PC-9 (cell line): Measurements from ENCODE around the gene TMLHE. TPM values are rescaled to one million over a fixed set of nuclear protein-coding genes. Genes with fewer than 3 reads are reported as not detected.

ENCODE experiments used
- BruUV-seq: library from RNA; stranded (reverse); fragments of 400-500 nt; replicated peaks from 2 replicates; lab custom pipeline; 2021; lab: Mats Ljungman, UMichigan
- CTCF ChIA-PET: fragments of 300-600 bp; sonication (Branson Sonifier 250); formaldehyde crosslinking; loops from one replicate; lab custom pipeline; 2022; ENCODE audit warnings: antibody characterized with exemption; lab: Charles Lee
- POLR2A ChIA-PET: fragments of 300-600 bp; sonication (Branson Sonifier 250); formaldehyde crosslinking; loops from one replicate; lab custom pipeline; 2022; ENCODE audit warnings: antibody characterized with exemption; ENCODE audit not compliant: unreplicated experiment; lab: Charles Lee
- DNase-seq, 2 experiments: peaks; one replicate each; pipeline versions ENCODE4 v3.0.0 to v3.0.0-alpha.2; 2015 to 2022; ENCODE audit warnings: mixed read lengths in 1 of 2
- H2AFZ ChIP-seq: fragments of 200-600 bp; sonication (generic); 2 replicates; pipeline ENCODE4 v1.8.1; 2017; ENCODE audit warnings: antibody characterized with exemption
- H3F3A ChIP-seq: fragments of 200-600 bp; sonication (generic); 2 replicates; pipeline ENCODE4 v1.8.1; 2017; ENCODE audit warnings: antibody characterized with exemption, mild to moderate bottlenecking, low read depth; ENCODE audit not compliant: insufficient read depth
- H3K27ac ChIP-seq: fragments of 200-600 bp; sonication (generic); 2 replicates; pipeline ENCODE4 v1.6.1; 2016; ENCODE audit warnings: mixed run types
- H3K27me3 ChIP-seq: fragments of 200-600 bp; sonication (generic); 2 replicates; pipeline ENCODE4 v1.6.1; 2016; ENCODE audit warnings: low read depth, mixed run types; ENCODE audit not compliant: insufficient read depth
- H3K36me3 ChIP-seq: fragments of 200-600 bp; sonication (generic); 2 replicates; pipeline ENCODE4 v1.6.1; 2016; ENCODE audit warnings: low read depth, mixed run types
- H3K4me1 ChIP-seq: fragments of 200-600 bp; sonication (generic); replicated peaks from 2 replicates; pipeline ENCODE4 v1.6.1; 2016; ENCODE audit warnings: mixed run types; ENCODE audit not compliant: insufficient read depth
- H3K4me2 ChIP-seq: fragments of 200-600 bp; sonication (generic); 2 replicates; pipeline ENCODE4 v1.6.1; 2017; ENCODE audit warnings: mixed run types
- H3K4me3 ChIP-seq: fragments of 200-600 bp; sonication (generic); 2 replicates; pipeline ENCODE4 v1.6.1; 2016; ENCODE audit warnings: mixed run types
- H3K79me2 ChIP-seq: fragments of 200-600 bp; sonication (generic); 2 replicates; pipeline ENCODE4 v1.6.1; 2017; ENCODE audit warnings: low read depth, mixed run types
- H3K9me2 ChIP-seq: fragments of 200-600 bp; sonication (generic); 2 replicates; pipeline ENCODE4 v1.8.1; 2017; ENCODE audit warnings: mild to moderate bottlenecking; ENCODE audit not compliant: insufficient read depth
- H3K9me3 ChIP-seq: fragments of 200-600 bp; sonication (generic); 2 replicates; pipeline ENCODE4 v1.8.1; 2016; ENCODE audit warnings: low read depth; ENCODE audit not compliant: insufficient read depth
- H4K20me1 ChIP-seq: fragments of 200-600 bp; sonication (generic); 2 replicates; pipeline ENCODE4 v1.8.1; 2017; ENCODE audit not compliant: insufficient read depth
- EZH2 ChIP-seq: fragments of 200-600 bp; sonication (generic); IDR thresholded peaks from 2 replicates; pipeline ENCODE4 v1.8.0; 2017; ENCODE audit warnings: antibody characterized with exemption, low read depth
- intact Hi-C: fragments of 100-400 bp; cut with micrococcal nuclease; formaldehyde crosslinking; loops from one replicate; pipeline ENCODE4 v1.10.0; 2022; ENCODE audit not compliant: unreplicated experiment
- total RNA-seq: library from RNA; stranded (reverse); gene quantifications from 2 replicates; pipeline ENCODE4 v1.2.3, GENCODE V29; 2021
- TF ChIP-seq, protein P1 (sequence below): fragments of 200-600 bp; sonication (generic); conservative IDR thresholded peaks from 2 replicates; pipeline ENCODE4 v1.6.1; 2017; ENCODE audit warnings: mixed run types, antibody characterized with exemption, mild to moderate bottlenecking, moderate library complexity

TMLHE gene
- total RNA-seq, 1 experiment from 2014 or later: 37.2 TPM

DNA sequence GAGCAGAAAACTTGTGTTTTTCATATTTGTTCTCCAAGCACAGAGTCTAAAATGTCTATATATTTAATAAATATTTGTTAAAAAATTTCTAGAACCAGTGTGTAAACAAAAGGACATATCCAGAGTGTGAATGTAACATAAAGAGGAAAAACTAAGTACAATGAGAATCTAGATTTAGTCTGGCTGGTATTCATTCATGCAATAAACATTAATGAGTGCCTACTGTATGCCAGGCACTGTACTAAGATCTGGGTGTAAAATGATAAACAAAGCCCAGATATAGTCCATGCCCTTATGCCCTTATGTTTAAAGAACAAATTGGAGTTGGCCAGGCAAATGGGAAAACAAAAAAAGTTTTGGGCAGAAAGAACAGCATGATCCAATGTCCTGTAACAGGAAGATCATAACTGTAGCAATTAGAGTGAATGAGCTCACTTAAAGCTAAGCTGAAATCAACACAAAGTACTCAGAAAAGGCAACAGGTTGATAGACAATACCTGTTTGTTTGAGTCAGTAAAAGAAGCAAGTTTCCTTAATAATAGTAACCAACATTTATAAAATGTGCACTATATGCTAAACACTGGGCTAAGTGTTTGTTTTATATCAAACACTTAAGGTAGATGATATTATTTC, 1.3 kb upstream of the TMLHE start:
- POLR2A ChIA-PET: no interaction called here
- CTCF ChIA-PET: no interaction called here
- Histone ChIP-seq H3K79me2 (peaks cover 21% of the 10 kb centered on the region), H3K4me2 (no peak overlapping the region), H4K20me1 (no peaks in the 10 kb centered on the region), H3F3A (no peaks in the 10 kb centered on the region), H3K27ac (no peak overlapping the region), H3K9me3 (no peaks in the 10 kb centered on the region), H3K36me3 (no peaks in the 10 kb centered on the region), H3K4me1 (peaks cover 9% of the 10 kb centered on the region; the same call in 1 of the 2 replicates), H3K9me2 (no peaks in the 10 kb centered on the region), H2AFZ (no peak overlapping the region), H3K4me3 (no peak overlapping the region), H3K27me3 (no peaks in the 10 kb centered on the region)
- BruUV-seq: no TSS peak
- no peak for DNase-seq
- intact Hi-C loops: no loop called here
- TF ChIP-seq, protein P1, sequence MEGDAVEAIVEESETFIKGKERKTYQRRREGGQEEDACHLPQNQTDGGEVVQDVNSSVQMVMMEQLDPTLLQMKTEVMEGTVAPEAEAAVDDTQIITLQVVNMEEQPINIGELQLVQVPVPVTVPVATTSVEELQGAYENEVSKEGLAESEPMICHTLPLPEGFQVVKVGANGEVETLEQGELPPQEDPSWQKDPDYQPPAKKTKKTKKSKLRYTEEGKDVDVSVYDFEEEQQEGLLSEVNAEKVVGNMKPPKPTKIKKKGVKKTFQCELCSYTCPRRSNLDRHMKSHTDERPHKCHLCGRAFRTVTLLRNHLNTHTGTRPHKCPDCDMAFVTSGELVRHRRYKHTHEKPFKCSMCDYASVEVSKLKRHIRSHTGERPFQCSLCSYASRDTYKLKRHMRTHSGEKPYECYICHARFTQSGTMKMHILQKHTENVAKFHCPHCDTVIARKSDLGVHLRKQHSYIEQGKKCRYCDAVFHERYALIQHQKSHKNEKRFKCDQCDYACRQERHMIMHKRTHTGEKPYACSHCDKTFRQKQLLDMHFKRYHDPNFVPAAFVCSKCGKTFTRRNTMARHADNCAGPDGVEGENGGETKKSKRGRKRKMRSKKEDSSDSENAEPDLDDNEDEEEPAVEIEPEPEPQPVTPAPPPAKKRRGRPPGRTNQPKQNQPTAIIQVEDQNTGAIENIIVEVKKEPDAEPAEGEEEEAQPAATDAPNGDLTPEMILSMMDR: no peak
- TF ChIP-seq EZH2: no peak

DNA sequence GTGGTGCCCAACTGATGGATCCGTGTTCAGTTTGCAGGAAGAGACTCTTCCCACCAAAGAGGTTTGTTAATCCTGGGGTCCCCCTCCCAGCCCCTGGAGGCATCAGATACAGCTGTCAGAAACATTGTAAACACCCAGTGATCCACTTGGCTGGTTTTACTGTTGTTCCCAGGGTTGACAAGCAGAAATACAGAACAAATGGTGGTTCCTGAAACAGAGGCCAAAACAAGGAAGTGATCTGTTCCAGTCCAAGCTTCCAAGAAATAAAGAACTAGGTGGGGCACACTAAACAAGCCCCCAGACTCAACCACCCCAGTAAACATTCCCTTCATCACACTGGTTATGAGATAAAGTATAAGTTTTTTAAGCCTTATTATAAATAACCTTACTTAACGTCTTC, 1.4 kb downstream of the TMLHE start:
- Histone ChIP-seq H2AFZ (no peak overlapping the region), H3K79me2 (peaks cover 32% of the 10 kb centered on the region), H3F3A (no peaks in the 10 kb centered on the region), H4K20me1 (no peaks in the 10 kb centered on the region), H3K9me2 (no peaks in the 10 kb centered on the region), H3K4me2 (peak overlapping the region; percentile 84), H3K27me3 (no peaks in the 10 kb centered on the region), H3K4me1 (peaks cover 9% of the 10 kb centered on the region; the same call in 1 of the 2 replicates), H3K36me3 (no peaks in the 10 kb centered on the region), H3K27ac (no peak overlapping the region), H3K9me3 (no peaks in the 10 kb centered on the region), H3K4me3 (peak overlapping the region; percentile 77)
- no peak for TF ChIP-seq EZH2
- TF ChIP-seq, protein P1: no peak
- BruUV-seq: no TSS peak
- ChIA-PET POLR2A (no interaction called here), CTCF (no interaction called here)
- intact Hi-C loops: no loop called here
- DNase-seq: no peak

DNA sequence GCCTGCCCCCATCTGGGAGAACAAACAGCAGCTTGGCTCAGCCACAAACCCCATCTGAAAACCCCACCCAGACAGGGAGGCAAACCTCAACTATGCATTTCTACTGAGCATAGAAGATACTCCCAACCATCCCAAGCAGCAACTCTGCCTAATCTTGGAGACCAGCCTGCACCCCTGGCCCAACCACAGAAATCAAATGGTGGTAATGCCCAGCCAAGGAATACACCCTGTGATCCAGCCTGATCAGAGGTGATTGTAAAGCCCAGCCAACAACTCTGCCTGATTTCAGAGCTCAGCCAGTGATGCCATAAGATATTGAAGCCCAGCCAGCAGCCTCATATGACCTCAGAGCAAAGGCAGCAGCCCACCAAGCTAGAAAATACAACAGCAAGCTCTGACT, 19.8 kb downstream of the TMLHE start:
- no peak overlapping the region for H3K4me3 ChIP-seq
- no peak overlapping the region for H2AFZ ChIP-seq
- no peaks in the 10 kb centered on the region for H3K4me1 ChIP-seq
- no peak for DNase-seq
- H4K20me1 ChIP-seq: 0 out of 2 replicates have a peak, but pooled peaks cover 2% of the 10 kb centered on the region
- no peaks in the 10 kb centered on the region for H3K9me2 ChIP-seq
- H3K79me2 ChIP-seq: no peaks in the 10 kb centered on the region
- TF ChIP-seq, protein P1: no peak
- no peak for TF ChIP-seq EZH2
- H3K27ac ChIP-seq: no peak overlapping the region
- CTCF ChIA-PET: no interaction called here
- POLR2A ChIA-PET: no interaction called here
- H3K4me2 ChIP-seq: no peak overlapping the region
- no peaks in the 10 kb centered on the region for H3K36me3 ChIP-seq
- no peaks in the 10 kb centered on the region for H3K9me3 ChIP-seq
- H3K27me3 ChIP-seq: no peaks in the 10 kb centered on the region
- intact Hi-C loops: no loop called here
- no peaks in the 10 kb centered on the region for H3F3A ChIP-seq
- BruUV-seq: no TSS peak
